DOHH2 (cell line): ENCODE results near the gene FERD3L.

ENCODE experiments used
- H3F3A ChIP-seq: fragments of 200-600 bp; sonication (generic), shearing (Covaris generic); 2 replicates; pipeline ENCODE4 v1.6.0; 2016; ENCODE audit warnings: antibody characterized with exemption, mild to moderate bottlenecking; ENCODE audit not compliant: control insufficient read depth, insufficient read depth
- H3K27ac ChIP-seq: fragments of 200-600 bp; sonication (generic); 2 replicates; pipeline ENCODE4 v1.5.1; 2014; ENCODE audit warnings: low read depth, mild to moderate bottlenecking, low read length, moderate library complexity
- H3K27me3 ChIP-seq: fragments of 200-600 bp; sonication (generic); 2 replicates; pipeline ENCODE4 v1.6.1; 2014; ENCODE audit warnings: mild to moderate bottlenecking, low read length, mixed read lengths; ENCODE audit not compliant: control insufficient read depth
- H3K36me3 ChIP-seq: fragments of 200-600 bp; sonication (generic); 2 replicates; pipeline ENCODE4 v1.6.1; 2014; ENCODE audit warnings: mild to moderate bottlenecking, low read length, moderate library complexity, mixed read lengths; ENCODE audit not compliant: control insufficient read depth
- H3K4me1 ChIP-seq: fragments of 200-600 bp; sonication (generic); 2 replicates; pipeline ENCODE4 v1.6.1; 2014; ENCODE audit warnings: mild to moderate bottlenecking, low read length, mixed read lengths; ENCODE audit not compliant: control insufficient read depth
- H3K4me2 ChIP-seq: fragments of 200-600 bp; sonication (generic); 2 replicates; pipeline ENCODE4 v1.6.0; 2014; ENCODE audit warnings: mild to moderate bottlenecking, low read length, moderate library complexity
- H3K4me3 ChIP-seq: fragments of 200-600 bp; sonication (generic); 2 replicates; pipeline ENCODE4 v1.5.1; 2014; ENCODE audit warnings: mild to moderate bottlenecking, low read length, mixed read lengths
- H3K79me2 ChIP-seq: fragments of 200-600 bp; sonication (generic); 2 replicates; pipeline ENCODE4 v1.6.1; 2014; ENCODE audit warnings: mild to moderate bottlenecking, low read length, mixed read lengths; ENCODE audit not compliant: control insufficient read depth
- H3K9me2 ChIP-seq: fragments of 200-600 bp; sonication (generic); replicated peaks from 2 replicates; pipeline ENCODE4 v1.6.1; 2014; ENCODE audit warnings: mild to moderate bottlenecking, low read length, mixed read lengths; ENCODE audit not compliant: control insufficient read depth
- H3K9me3 ChIP-seq: fragments of 200-600 bp; sonication (generic); 2 replicates; pipeline ENCODE4 v1.6.1; 2014; ENCODE audit warnings: antibody characterized with exemption, low read length, mixed read lengths; ENCODE audit not compliant: control insufficient read depth, insufficient read depth
- H4K20me1 ChIP-seq: fragments of 200-600 bp; sonication (generic); 2 replicates; pipeline ENCODE4 v1.6.0; 2014; ENCODE audit warnings: low read depth, mild to moderate bottlenecking, antibody characterized with exemption, low read length, moderate library complexity; ENCODE audit not compliant: control insufficient read depth, insufficient read depth
- EZH2phosphoT487 ChIP-seq: fragments of 200-600 bp; sonication (generic); IDR thresholded peaks from 2 replicates; pipeline ENCODE4 v1.6.1; 2017; ENCODE audit warnings: borderline replicate concordance, mild to moderate bottlenecking, antibody characterized with exemption, low read length, moderate library complexity, mixed read lengths
- TF ChIP-seq, protein P1 (sequence below): fragments of 200-600 bp; sonication (generic); IDR thresholded peaks from one replicate; pipeline ENCODE4 v1.5.1; 2014; ENCODE audit warnings: antibody characterized with exemption, mild to moderate bottlenecking, low read depth, low read length; ENCODE audit not compliant: poor library complexity, severe bottlenecking

FERD3L gene

DNA sequence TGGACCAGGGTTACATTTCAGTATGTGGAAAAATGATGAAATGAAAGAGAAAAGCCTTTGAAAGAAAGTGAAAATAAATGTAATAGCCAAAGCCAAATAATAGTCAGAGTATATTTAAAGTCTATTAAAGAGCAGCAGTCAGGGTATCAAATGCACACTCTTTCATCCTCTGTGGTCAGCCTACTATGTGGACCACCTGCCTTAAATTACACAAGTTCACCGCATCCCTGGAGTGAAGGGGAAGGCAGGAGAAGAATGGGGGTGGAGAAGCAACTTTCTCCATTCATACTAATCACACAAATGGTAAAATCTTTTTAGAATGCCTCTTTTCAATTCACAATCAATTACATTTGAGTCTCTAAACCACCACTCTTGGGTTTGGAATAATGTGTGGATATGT lies 43.7 kb downstream of the FERD3L start:
- TF ChIP-seq, protein P1, sequence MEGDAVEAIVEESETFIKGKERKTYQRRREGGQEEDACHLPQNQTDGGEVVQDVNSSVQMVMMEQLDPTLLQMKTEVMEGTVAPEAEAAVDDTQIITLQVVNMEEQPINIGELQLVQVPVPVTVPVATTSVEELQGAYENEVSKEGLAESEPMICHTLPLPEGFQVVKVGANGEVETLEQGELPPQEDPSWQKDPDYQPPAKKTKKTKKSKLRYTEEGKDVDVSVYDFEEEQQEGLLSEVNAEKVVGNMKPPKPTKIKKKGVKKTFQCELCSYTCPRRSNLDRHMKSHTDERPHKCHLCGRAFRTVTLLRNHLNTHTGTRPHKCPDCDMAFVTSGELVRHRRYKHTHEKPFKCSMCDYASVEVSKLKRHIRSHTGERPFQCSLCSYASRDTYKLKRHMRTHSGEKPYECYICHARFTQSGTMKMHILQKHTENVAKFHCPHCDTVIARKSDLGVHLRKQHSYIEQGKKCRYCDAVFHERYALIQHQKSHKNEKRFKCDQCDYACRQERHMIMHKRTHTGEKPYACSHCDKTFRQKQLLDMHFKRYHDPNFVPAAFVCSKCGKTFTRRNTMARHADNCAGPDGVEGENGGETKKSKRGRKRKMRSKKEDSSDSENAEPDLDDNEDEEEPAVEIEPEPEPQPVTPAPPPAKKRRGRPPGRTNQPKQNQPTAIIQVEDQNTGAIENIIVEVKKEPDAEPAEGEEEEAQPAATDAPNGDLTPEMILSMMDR = no peak
- TF ChIP-seq EZH2phosphoT487 = no peak
- H3K27me3 ChIP-seq = peaks cover 5% of the 10 kb centered on the region
- H3K4me1 ChIP-seq = no peaks in the 10 kb centered on the region
- no peaks in the 10 kb centered on the region for H3K9me2 ChIP-seq
- no peak overlapping the region for H3K4me3 ChIP-seq
- H3K9me3 ChIP-seq = no peaks in the 10 kb centered on the region
- no peaks in the 10 kb centered on the region for H3K36me3 ChIP-seq
- no peaks in the 10 kb centered on the region for H3F3A ChIP-seq
- H3K79me2 ChIP-seq = no peaks in the 10 kb centered on the region
- no peak overlapping the region for H3K27ac ChIP-seq
- H4K20me1 ChIP-seq = no peaks in the 10 kb centered on the region
- no peak overlapping the region for H3K4me2 ChIP-seq

DNA sequence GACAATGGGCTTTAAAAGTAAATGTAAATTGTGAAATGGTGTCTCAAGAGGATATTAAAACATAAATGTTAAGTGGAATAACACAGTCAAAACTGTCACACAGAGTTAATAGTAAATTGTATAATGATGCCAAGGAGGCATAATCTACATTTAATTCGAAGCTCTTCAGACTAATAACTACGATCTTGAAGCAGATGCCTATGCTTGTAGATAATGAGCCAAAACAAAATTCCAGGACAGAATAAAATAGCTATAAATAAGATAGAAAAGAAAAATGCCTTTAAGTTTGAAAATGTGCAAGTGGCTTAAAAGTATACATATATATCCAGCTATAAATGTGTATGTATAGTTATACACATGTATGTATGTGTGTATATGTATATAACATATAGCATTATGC lies 45.3 kb downstream of the FERD3L start:
- Histone ChIP-seq H3K9me3 (no peaks in the 10 kb centered on the region), H3F3A (no peaks in the 10 kb centered on the region), H3K4me3 (no peak overlapping the region), H3K27ac (no peak overlapping the region), H3K4me1 (no peaks in the 10 kb centered on the region), H3K9me2 (no peaks in the 10 kb centered on the region), H3K36me3 (no peaks in the 10 kb centered on the region), H3K4me2 (no peak overlapping the region), H3K79me2 (no peaks in the 10 kb centered on the region), H3K27me3 (peaks cover 2% of the 10 kb centered on the region), H4K20me1 (no peaks in the 10 kb centered on the region)
- TF ChIP-seq EZH2phosphoT487 = no peak
- TF ChIP-seq, protein P1 = no peak

DNA sequence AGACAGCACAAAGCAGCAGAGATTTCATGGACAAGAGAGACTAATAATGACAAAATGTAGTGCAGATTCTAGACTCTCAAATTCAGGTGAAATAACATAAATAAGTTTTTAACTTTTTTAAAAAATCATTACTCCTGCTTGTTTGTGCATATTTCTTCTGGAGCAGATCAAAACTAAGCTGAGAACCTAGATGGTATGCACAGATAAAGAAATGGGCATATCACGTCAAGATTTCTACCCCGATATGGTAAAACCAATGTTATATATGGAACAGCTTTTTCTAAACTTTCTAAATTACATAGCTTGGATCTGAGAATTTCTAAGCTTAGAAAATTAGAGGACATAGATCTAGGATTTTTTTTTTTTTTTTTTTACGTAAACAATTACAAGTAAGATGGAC lies 46.0 kb downstream of the FERD3L start:
- Histone ChIP-seq H3K27ac (no peak overlapping the region), H3K4me1 (no peaks in the 10 kb centered on the region), H3K27me3 (no peaks in the 10 kb centered on the region), H3K9me3 (no peaks in the 10 kb centered on the region), H4K20me1 (no peaks in the 10 kb centered on the region), H3K79me2 (no peaks in the 10 kb centered on the region), H3K4me3 (no peak overlapping the region), H3K4me2 (no peak overlapping the region), H3K36me3 (no peaks in the 10 kb centered on the region), H3K9me2 (no peaks in the 10 kb centered on the region), H3F3A (no peaks in the 10 kb centered on the region)
- TF ChIP-seq, protein P1 = no peak
- no peak for TF ChIP-seq EZH2phosphoT487

DNA sequence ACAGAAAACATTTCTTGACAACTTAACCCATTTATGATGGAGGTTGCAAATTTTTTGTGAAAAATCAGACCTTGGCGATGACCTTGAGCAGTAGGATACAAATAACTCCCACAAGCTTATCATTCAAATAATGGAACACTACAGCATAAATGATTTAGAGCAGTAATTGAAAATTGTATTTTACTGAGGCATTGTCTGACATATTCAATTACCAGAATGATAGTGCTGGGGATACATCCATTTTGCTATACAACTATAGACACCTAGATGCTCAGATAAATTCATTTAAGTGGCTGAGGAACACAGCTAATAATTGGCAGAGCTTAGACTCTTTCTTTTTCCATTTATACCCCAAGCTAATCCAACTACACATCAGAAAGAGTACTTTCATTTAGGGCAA lies 46.7 kb downstream of the FERD3L start:
- Histone ChIP-seq H3K27me3 (no peaks in the 10 kb centered on the region), H3K79me2 (no peaks in the 10 kb centered on the region), H3K27ac (no peak overlapping the region), H3K4me1 (no peaks in the 10 kb centered on the region), H3K9me3 (no peaks in the 10 kb centered on the region), H3K36me3 (no peaks in the 10 kb centered on the region), H3K9me2 (no peaks in the 10 kb centered on the region), H3F3A (no peaks in the 10 kb centered on the region), H4K20me1 (no peaks in the 10 kb centered on the region), H3K4me2 (no peak overlapping the region), H3K4me3 (no peak overlapping the region)
- TF ChIP-seq, protein P1 = no peak
- TF ChIP-seq EZH2phosphoT487 = no peak
